H1 (cell line): ENCODE measurements around the gene F11. TPM values are rescaled to one million over a fixed set of nuclear protein-coding genes. Genes with fewer than 3 reads are reported as not detected.

Experiments
- SAP30 ChIP-seq: fragments of 300-600 bp; sonication (generic); IDR thresholded peaks from 2 replicates; pipeline ENCODE4 v1.7.1; 2012; ENCODE audit warnings: low read length, moderate library complexity, mild to moderate bottlenecking, inconsistent platforms; ENCODE audit not compliant: insufficient read depth, insufficient replicate concordance
- SIRT6 ChIP-seq: IDR thresholded peaks from one replicate; pipeline ENCODE4 v1.7.1; 2012; ENCODE audit warnings: low read length, inconsistent platforms
- polyA plus RNA-seq, 7 experiments: library from polyadenylated mRNA; depleted of rRNA in 3 of 7; stranded (reverse) in 5 of 7; unstranded in 2 of 7; fragments of >200 nt in 5 of 7; fragments of 200-250 nt in 2 of 7; gene quantifications; 1 replicate in 5 of 7; 2 replicates in 1 of 7; 4 replicates in 1 of 7; pipeline versions ENCODE4 v1.2.1 to v1.2.3, GENCODE V29; 2011 to 2013; ENCODE audit warnings: missing spikeins in 2 of 7, mixed read lengths in 2 of 7
- total RNA-seq: library from RNA; stranded (reverse); fragmentation: NEBNext Ultra II Directional; extraction: Animal tissue kit (Norgen Biotek cat#: 25700); gene quantifications from 2 replicates; pipeline ENCODE4 v1.2.1, GENCODE V29; 2021
- TF ChIP-seq, protein P1 (sequence below): fragments of 300-600 bp; sonication (generic); IDR thresholded peaks from 2 replicates; pipeline ENCODE4 v1.7.1; 2012; ENCODE audit warnings: low read length, moderate library complexity, mild to moderate bottlenecking, inconsistent platforms; ENCODE audit not compliant: insufficient replicate concordance

The F11 gene
- total and polyA plus RNA-seq, 2 of the 8 experiments (the other 6 are each of a cell fraction or from before 2014, with no cell fraction given): 0.27 to 0.99 TPM

DNA sequence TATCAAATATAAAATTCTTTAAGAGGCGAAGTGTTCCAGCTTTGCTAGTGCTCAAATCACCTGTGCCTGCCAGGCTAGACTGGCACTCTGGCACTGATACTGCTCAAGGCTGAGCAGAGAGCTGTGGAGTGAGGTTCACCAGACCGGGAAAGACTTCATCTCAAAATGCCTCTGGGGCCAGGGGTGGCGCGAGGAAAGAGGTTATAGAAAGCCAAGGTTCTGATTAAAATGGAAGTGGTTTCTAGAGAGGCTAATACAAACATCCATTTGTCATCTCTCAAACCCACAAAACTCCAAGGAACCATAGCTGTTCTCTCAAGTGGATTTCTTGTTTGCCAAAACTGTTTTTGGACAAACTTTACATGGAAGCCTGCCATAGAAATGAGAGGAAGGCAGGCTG, 41.5 kb downstream of the F11 start (continued):
- TF ChIP-seq, protein P1, sequence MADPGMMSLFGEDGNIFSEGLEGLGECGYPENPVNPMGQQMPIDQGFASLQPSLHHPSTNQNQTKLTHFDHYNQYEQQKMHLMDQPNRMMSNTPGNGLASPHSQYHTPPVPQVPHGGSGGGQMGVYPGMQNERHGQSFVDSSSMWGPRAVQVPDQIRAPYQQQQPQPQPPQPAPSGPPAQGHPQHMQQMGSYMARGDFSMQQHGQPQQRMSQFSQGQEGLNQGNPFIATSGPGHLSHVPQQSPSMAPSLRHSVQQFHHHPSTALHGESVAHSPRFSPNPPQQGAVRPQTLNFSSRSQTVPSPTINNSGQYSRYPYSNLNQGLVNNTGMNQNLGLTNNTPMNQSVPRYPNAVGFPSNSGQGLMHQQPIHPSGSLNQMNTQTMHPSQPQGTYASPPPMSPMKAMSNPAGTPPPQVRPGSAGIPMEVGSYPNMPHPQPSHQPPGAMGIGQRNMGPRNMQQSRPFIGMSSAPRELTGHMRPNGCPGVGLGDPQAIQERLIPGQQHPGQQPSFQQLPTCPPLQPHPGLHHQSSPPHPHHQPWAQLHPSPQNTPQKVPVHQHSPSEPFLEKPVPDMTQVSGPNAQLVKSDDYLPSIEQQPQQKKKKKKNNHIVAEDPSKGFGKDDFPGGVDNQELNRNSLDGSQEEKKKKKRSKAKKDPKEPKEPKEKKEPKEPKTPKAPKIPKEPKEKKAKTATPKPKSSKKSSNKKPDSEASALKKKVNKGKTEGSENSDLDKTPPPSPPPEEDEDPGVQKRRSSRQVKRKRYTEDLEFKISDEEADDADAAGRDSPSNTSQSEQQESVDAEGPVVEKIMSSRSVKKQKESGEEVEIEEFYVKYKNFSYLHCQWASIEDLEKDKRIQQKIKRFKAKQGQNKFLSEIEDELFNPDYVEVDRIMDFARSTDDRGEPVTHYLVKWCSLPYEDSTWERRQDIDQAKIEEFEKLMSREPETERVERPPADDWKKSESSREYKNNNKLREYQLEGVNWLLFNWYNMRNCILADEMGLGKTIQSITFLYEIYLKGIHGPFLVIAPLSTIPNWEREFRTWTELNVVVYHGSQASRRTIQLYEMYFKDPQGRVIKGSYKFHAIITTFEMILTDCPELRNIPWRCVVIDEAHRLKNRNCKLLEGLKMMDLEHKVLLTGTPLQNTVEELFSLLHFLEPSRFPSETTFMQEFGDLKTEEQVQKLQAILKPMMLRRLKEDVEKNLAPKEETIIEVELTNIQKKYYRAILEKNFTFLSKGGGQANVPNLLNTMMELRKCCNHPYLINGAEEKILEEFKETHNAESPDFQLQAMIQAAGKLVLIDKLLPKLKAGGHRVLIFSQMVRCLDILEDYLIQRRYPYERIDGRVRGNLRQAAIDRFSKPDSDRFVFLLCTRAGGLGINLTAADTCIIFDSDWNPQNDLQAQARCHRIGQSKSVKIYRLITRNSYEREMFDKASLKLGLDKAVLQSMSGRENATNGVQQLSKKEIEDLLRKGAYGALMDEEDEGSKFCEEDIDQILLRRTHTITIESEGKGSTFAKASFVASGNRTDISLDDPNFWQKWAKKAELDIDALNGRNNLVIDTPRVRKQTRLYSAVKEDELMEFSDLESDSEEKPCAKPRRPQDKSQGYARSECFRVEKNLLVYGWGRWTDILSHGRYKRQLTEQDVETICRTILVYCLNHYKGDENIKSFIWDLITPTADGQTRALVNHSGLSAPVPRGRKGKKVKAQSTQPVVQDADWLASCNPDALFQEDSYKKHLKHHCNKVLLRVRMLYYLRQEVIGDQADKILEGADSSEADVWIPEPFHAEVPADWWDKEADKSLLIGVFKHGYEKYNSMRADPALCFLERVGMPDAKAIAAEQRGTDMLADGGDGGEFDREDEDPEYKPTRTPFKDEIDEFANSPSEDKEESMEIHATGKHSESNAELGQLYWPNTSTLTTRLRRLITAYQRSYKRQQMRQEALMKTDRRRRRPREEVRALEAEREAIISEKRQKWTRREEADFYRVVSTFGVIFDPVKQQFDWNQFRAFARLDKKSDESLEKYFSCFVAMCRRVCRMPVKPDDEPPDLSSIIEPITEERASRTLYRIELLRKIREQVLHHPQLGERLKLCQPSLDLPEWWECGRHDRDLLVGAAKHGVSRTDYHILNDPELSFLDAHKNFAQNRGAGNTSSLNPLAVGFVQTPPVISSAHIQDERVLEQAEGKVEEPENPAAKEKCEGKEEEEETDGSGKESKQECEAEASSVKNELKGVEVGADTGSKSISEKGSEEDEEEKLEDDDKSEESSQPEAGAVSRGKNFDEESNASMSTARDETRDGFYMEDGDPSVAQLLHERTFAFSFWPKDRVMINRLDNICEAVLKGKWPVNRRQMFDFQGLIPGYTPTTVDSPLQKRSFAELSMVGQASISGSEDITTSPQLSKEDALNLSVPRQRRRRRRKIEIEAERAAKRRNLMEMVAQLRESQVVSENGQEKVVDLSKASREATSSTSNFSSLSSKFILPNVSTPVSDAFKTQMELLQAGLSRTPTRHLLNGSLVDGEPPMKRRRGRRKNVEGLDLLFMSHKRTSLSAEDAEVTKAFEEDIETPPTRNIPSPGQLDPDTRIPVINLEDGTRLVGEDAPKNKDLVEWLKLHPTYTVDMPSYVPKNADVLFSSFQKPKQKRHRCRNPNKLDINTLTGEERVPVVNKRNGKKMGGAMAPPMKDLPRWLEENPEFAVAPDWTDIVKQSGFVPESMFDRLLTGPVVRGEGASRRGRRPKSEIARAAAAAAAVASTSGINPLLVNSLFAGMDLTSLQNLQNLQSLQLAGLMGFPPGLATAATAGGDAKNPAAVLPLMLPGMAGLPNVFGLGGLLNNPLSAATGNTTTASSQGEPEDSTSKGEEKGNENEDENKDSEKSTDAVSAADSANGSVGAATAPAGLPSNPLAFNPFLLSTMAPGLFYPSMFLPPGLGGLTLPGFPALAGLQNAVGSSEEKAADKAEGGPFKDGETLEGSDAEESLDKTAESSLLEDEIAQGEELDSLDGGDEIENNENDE: no peak
- TF ChIP-seq SAP30 (no peak), SIRT6 (no peak)
- TF ChIP-seq, all 59 proteins: peak for 0
